ENCODE measurements around the gene TRAFD1. TPM values are rescaled to one million over a fixed set of nuclear protein-coding genes. Genes with fewer than 3 reads are reported as not detected.

The TRAFD1 gene
- total RNA-seq, 1 experiment from 2014 or later: 25.5 TPM

- H3K9ac ChIP-seq (ENCODE audit: low read length): no peak overlapping the region
- H4K20me1 ChIP-seq (ENCODE audit: insufficient read depth): no peaks in the 10 kb centered on the region
- H3K9me2 ChIP-seq (ENCODE audit: insufficient read depth): no peaks in the 10 kb centered on the region
- peaks cover 0 to 3% of the 10 kb centered on the region in 2 experiments; a peak in 2 of 4 replicates for H3K36me3 ChIP-seq (ENCODE audit: control insufficient read depth in 1 of 2, insufficient read depth in 2 of 2, low read length in 2 of 2)
- intact Hi-C loops (cut with micrococcal nuclease): loop anchor here (10.0 kb wide), 1 partner anchor 368 kb away; no protein-coding TSS in a partner anchor
- H3K27me3 ChIP-seq (ENCODE audit: insufficient read depth, low read length): no peaks in the 10 kb centered on the region
- POLR2A ChIA-PET: no interaction called here
- no peaks in the 10 kb centered on the region for H3K79me2 ChIP-seq (ENCODE audit: insufficient read depth, low read length)
- no peak overlapping the region for H2AFZ ChIP-seq (ENCODE audit: low read depth, low read length, poor library complexity, severe bottlenecking)
- no peak overlapping the region for H3K27ac ChIP-seq (ENCODE audit: low read depth, low read length)
- CTCF ChIA-PET: no interaction called here
- no peak overlapping the region for H3K4me3 ChIP-seq (replicated peaks in 1 of 2; ENCODE audit: low read depth in 1 of 2, low read length in 2 of 2)
- no peaks in the 10 kb centered on the region for H3K9me3 ChIP-seq (ENCODE audit: control insufficient read depth in 1 of 2, insufficient read depth in 1 of 2, low read depth in 1 of 2, low read length in 2 of 2)
- H3K4me1 ChIP-seq (ENCODE audit: control insufficient read depth in 1 of 2, insufficient read depth in 2 of 2, low read length in 2 of 2): peaks cover 2 to 6% of the 10 kb centered on the region in 2 experiments; a peak in 2 of 4 replicates
- RAD21 ChIA-PET (ENCODE audit: low non-redundant PET in 1 of 2, low total read pairs in 2 of 2, uncharacterized antibody in 2 of 2, unreplicated experiment in 2 of 2): no interaction called here
- ATAC-seq (no peak), DNase-seq (ENCODE audit: low read depth, low spot score) (no peak)
- BruUV-seq (replicated peaks): no TSS peak
- H3K4me2 ChIP-seq (ENCODE audit: low read length): no peak overlapping the region
- no peak for TF ChIP-seq EZH2phosphoT487 (IDR thresholded peaks at IDR 0.05; ENCODE audit: borderline replicate concordance)
- no peak for TF ChIP-seq EZH2 (IDR thresholded peaks at IDR 0.05)
- TF ChIP-seq, protein P1, sequence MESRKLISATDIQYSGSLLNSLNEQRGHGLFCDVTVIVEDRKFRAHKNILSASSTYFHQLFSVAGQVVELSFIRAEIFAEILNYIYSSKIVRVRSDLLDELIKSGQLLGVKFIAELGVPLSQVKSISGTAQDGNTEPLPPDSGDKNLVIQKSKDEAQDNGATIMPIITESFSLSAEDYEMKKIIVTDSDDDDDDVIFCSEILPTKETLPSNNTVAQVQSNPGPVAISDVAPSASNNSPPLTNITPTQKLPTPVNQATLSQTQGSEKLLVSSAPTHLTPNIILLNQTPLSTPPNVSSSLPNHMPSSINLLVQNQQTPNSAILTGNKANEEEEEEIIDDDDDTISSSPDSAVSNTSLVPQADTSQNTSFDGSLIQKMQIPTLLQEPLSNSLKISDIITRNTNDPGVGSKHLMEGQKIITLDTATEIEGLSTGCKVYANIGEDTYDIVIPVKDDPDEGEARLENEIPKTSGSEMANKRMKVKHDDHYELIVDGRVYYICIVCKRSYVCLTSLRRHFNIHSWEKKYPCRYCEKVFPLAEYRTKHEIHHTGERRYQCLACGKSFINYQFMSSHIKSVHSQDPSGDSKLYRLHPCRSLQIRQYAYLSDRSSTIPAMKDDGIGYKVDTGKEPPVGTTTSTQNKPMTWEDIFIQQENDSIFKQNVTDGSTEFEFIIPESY (IDR thresholded peaks at IDR 0.05; ENCODE audit: extremely low read depth, insufficient replicate concordance, low read length): no peak
- TF ChIP-seq YY1 (IDR thresholded peaks at IDR 0.05; ENCODE audit: extremely low read depth, insufficient replicate concordance, low read depth, low read length): no peak
- no peak for TF ChIP-seq SP1 (IDR thresholded peaks at IDR 0.05; ENCODE audit: low read depth)
- no peak for TF ChIP-seq ELF1 (IDR thresholded peaks at IDR 0.05; ENCODE audit: borderline replicate concordance, low read depth)
- TF ChIP-seq JUND (IDR thresholded peaks at IDR 0.05): no peak
- no peak for TF ChIP-seq ZNF274 (IDR thresholded peaks at IDR 0.05; ENCODE audit: low read depth, low read length)
- TF ChIP-seq SIN3A (IDR thresholded peaks at IDR 0.05; ENCODE audit: low read depth): no peak
- no peak for TF ChIP-seq SRF (IDR thresholded peaks at IDR 0.05; ENCODE audit: low read depth)
Measured at GRCh38 chr12:112192475-112192874, 67.1 kb downstream of the TRAFD1 start.

All from HCT116 (cell line).